Measurements from ENCODE around the gene AMY2B.
"Not testable (repeated sequence)": the region's sequence is repeated elsewhere in the genome, so short reads cannot be mapped to it uniquely, and the experiment has no call there.

GRCh38 chr1:103602740-103603139, 31.4 kb downstream of the AMY2B start:
- not testable (repeated sequence) for TF ChIP-seq CTCF (IDR thresholded peaks at IDR 0.05; ENCODE audit: low read depth, low read length); EZH2phosphoT487 (IDR thresholded peaks at IDR 0.05; ENCODE audit: low read depth)

Measured in OCI-LY3 (cell line).